Liver (tissue), 9 donors: Measurements from ENCODE around the gene AOPEP. TPM values are rescaled to one million over a fixed set of nuclear protein-coding genes. Genes with fewer than 3 reads are reported as not detected.
A peak's percentile ranks its signal among the peaks of the same experiment; 100 is the strongest.

Experiments
- DNase-seq: peaks from one replicate; pipeline ENCODE4 v3.0.0-alpha.2; 2017; ENCODE audit warnings: low spot score
- H3K27ac ChIP-seq, 2 donors: one replicate each; pipeline ENCODE4 v1.7.0; 2013; ENCODE audit warnings: inconsistent platforms in 2 of 2, low read length in 2 of 2, control low read depth in 1 of 2, low read depth in 1 of 2, mild to moderate bottlenecking in 1 of 2
- H3K27me3 ChIP-seq, 4 donors: one replicate each; pipeline versions ENCODE4 v1.6.1 to v1.7.0; 2013; ENCODE audit warnings: low read length in 3 of 4, inconsistent platforms in 1 of 4, mild to moderate bottlenecking in 1 of 4, moderate library complexity in 1 of 4; ENCODE audit not compliant: control insufficient read depth in 4 of 4, insufficient read depth in 4 of 4
- H3K36me3 ChIP-seq, 4 donors: one replicate each; pipeline versions ENCODE4 v1.6.1 to v1.7.0; 2013; ENCODE audit warnings: low read length in 3 of 4, mild to moderate bottlenecking in 3 of 4, low read depth in 1 of 4, moderate library complexity in 1 of 4; ENCODE audit not compliant: control insufficient read depth in 4 of 4, insufficient read depth in 3 of 4
- H3K4me1 ChIP-seq, 4 donors: one replicate each; pipeline versions ENCODE4 v1.6.1 to v1.7.0; 2013; ENCODE audit warnings: low read length in 3 of 4, mild to moderate bottlenecking in 3 of 4, moderate library complexity in 1 of 4; ENCODE audit not compliant: control insufficient read depth in 4 of 4, insufficient read depth in 4 of 4
- H3K4me3 ChIP-seq, 3 donors: one replicate each; pipeline versions ENCODE4 v1.6.1 to v1.7.0; 2013; ENCODE audit warnings: low read length in 3 of 3, control low read depth in 1 of 3, low read depth in 1 of 3, mild to moderate bottlenecking in 1 of 3
- H3K9ac ChIP-seq, 2 donors: one replicate each; pipeline ENCODE4 v1.7.0; 2013; ENCODE audit warnings: low read length in 2 of 2, mild to moderate bottlenecking in 2 of 2, moderate library complexity in 2 of 2, control low read depth in 1 of 2, low read depth in 1 of 2
- H3K9me3 ChIP-seq, 4 donors: one replicate each; pipeline versions ENCODE4 v1.6.1 to v1.7.0; 2013; ENCODE audit warnings: low read length in 3 of 4; ENCODE audit not compliant: control insufficient read depth in 4 of 4
- EGR1 ChIP-seq, 2 donors: IDR thresholded peaks; 2 replicates each; pipeline ENCODE4 v1.6.1; 2016 to 2018; ENCODE audit warnings: antibody characterized with exemption in 2 of 2, low read depth in 2 of 2
- FOXA1 ChIP-seq: IDR thresholded peaks from 2 replicates; pipeline ENCODE4 v1.6.1; 2016; ENCODE audit warnings: antibody characterized with exemption
- FOXA2 ChIP-seq: IDR thresholded peaks from 2 replicates; pipeline ENCODE4 v1.6.1; 2016; ENCODE audit warnings: antibody characterized with exemption
- GABPA ChIP-seq, 2 donors: IDR thresholded peaks in 1 of 2; conservative IDR thresholded peaks in 1 of 2; 2 replicates each; pipeline ENCODE4 v1.6.1; 2016; ENCODE audit warnings: antibody characterized with exemption in 2 of 2, mild to moderate bottlenecking in 1 of 2, moderate library complexity in 1 of 2
- HNF4A ChIP-seq, 2 donors: conservative IDR thresholded peaks; 2 replicates each; pipeline ENCODE4 v1.6.1; 2016; ENCODE audit warnings: antibody characterized with exemption in 2 of 2, mild to moderate bottlenecking in 2 of 2
- HNF4G ChIP-seq: IDR thresholded peaks from 2 replicates; pipeline ENCODE4 v1.6.1; 2016; ENCODE audit warnings: antibody characterized with exemption
- JUND ChIP-seq, 2 donors: IDR thresholded peaks; 2 replicates each; pipeline ENCODE4 v1.6.1; 2016; ENCODE audit warnings: antibody characterized with exemption in 2 of 2
- NR2F2 ChIP-seq: IDR thresholded peaks from 2 replicates; pipeline ENCODE4 v1.6.1; 2016; ENCODE audit warnings: antibody characterized with exemption
- RAD21 ChIP-seq, 2 donors: IDR thresholded peaks; 2 replicates each; pipeline ENCODE4 v1.6.1; 2016; ENCODE audit warnings: antibody characterized with exemption in 2 of 2, mild to moderate bottlenecking in 2 of 2
- RXRA ChIP-seq, 2 donors: IDR thresholded peaks; 2 replicates each; pipeline ENCODE4 v1.6.1; 2017 to 2018; ENCODE audit warnings: antibody characterized with exemption in 2 of 2, mild to moderate bottlenecking in 1 of 2
- SP1 ChIP-seq: IDR thresholded peaks from 2 replicates; pipeline ENCODE4 v1.6.1; 2018; ENCODE audit warnings: antibody characterized with exemption, mild to moderate bottlenecking
- TAF1 ChIP-seq: conservative IDR thresholded peaks from 2 replicates; pipeline ENCODE4 v1.6.1; 2016; ENCODE audit warnings: antibody characterized with exemption, mild to moderate bottlenecking
- YY1 ChIP-seq: IDR thresholded peaks from 2 replicates; pipeline ENCODE4 v1.6.1; 2016; ENCODE audit warnings: antibody characterized with exemption, mild to moderate bottlenecking
- WGBS: extraction: QIAGEN DNeasy Blood & Tissue Kit; methylation state at CpG from one replicate; pipeline ENCODE4 v1.1.7; 2013; 5-methylcytosine and 5-hydroxymethylcytosine counted together
- polyA plus RNA-seq, 2 donors: library from polyadenylated mRNA; stranded (reverse) in 1 of 2; unstranded in 1 of 2; fragments of 200-250 nt in 1 of 2; fragments of >200 nt in 1 of 2; fragmentation: Nextera tagmentation in 1 of 2; extraction: Ambion mirVana in 1 of 2; gene quantifications; one replicate each; pipeline versions ENCODE4 v1.2.1 to v1.2.3, GENCODE V29; 2013 to 2015
- total RNA-seq, 2 donors: library from RNA; depleted of rRNA; stranded (reverse); fragments of >200 nt; gene quantifications; one replicate each; pipeline ENCODE4 v1.2.3, GENCODE V29; 2014
- TF ChIP-seq, protein P1 (sequence below): IDR thresholded peaks from 2 replicates; pipeline ENCODE4 v1.6.1; 2016; ENCODE audit warnings: antibody characterized with exemption, mild to moderate bottlenecking
- TF ChIP-seq, protein P2 (sequence below): IDR thresholded peaks from 2 replicates; pipeline ENCODE4 v1.6.1; 2016; ENCODE audit warnings: antibody characterized with exemption
- TF ChIP-seq, protein P3 (sequence below): IDR thresholded peaks from 2 replicates; pipeline ENCODE4 v1.6.1; 2016; ENCODE audit warnings: antibody characterized with exemption
- TF ChIP-seq, protein P4 (sequence below): fragments of 150-350 bp; IDR thresholded peaks from 2 replicates; pipeline ENCODE4 v1.5.1; 2017; ENCODE audit warnings: improper control_type of control experiment, low read depth, low read length; ENCODE audit not compliant: missing input control
- TF ChIP-seq, protein P5 (sequence below): IDR thresholded peaks from 2 replicates; pipeline ENCODE4 v1.6.1; 2016; ENCODE audit warnings: antibody characterized with exemption
- donor health status: healthy.
- donor health status: healthy.
- donor health status: healthy.
- donor health status: healthy.
- donor health status: healthy.

The AOPEP gene, protein sequence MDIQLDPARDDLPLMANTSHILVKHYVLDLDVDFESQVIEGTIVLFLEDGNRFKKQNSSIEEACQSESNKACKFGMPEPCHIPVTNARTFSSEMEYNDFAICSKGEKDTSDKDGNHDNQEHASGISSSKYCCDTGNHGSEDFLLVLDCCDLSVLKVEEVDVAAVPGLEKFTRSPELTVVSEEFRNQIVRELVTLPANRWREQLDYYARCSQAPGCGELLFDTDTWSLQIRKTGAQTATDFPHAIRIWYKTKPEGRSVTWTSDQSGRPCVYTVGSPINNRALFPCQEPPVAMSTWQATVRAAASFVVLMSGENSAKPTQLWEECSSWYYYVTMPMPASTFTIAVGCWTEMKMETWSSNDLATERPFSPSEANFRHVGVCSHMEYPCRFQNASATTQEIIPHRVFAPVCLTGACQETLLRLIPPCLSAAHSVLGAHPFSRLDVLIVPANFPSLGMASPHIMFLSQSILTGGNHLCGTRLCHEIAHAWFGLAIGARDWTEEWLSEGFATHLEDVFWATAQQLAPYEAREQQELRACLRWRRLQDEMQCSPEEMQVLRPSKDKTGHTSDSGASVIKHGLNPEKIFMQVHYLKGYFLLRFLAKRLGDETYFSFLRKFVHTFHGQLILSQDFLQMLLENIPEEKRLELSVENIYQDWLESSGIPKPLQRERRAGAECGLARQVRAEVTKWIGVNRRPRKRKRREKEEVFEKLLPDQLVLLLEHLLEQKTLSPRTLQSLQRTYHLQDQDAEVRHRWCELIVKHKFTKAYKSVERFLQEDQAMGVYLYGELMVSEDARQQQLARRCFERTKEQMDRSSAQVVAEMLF
- 10 to 100 TPM; 22.2 to 77.1 TPM for total RNA-seq
- 10 to 100 TPM; 24.1 to 45.4 TPM for polyA plus RNA-seq

DNA sequence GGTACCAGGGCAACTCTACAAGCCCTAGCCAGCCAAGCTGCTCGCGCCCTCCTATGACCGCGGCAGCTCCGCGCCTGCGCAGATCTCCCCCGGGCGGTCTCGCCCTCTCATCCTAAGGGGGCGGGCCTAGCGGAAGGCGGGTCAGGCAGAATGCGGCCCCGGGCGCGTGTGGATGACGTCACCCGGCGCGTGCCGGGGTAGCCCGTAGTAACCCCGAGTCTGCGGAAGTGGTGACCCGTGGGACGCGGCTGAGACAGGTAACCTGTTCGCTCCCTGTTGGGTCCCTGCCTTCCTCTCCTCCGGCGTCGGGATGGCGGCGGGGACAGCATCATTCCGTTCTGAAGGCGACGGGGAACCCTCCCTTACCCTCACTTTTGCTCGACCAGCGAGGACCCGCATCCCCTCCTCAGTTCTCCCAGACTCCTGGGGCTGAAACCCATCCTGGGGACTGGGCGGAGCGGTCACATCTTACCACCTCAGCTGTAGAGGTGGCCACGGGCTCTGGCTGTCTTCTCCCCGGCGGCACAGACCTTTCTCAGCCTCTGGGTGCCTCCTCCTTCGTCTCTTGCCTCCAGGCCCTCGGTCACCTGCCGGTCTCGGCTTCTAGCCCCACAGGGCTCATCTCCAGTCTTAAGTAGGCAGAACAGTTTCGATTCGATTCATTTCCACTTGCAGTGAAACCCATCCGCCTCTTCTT lies at the start of gene AOPEP:
AOPEP (plus strand) TSS at position 205 of the 697 bp plus-strand sequence. CDS start 33,085 bp downstream, outside the sequence.
- peak within 1 kb of the TSS; percentile 81 to 88 for H3K9ac ChIP-seq
- no peaks in the 10 kb centered on the region for H3K9me3 ChIP-seq
- H3K27ac ChIP-seq: peak within 1 kb of the TSS; percentile 87 to 96
- peak; percentile 99 for DNase-seq
- H3K27me3 ChIP-seq: no peaks in the 10 kb centered on the region
- peak within 1 kb of the TSS; percentile 79 to 86 (median 80) for H3K4me3 ChIP-seq
- under 1% methylated on average over 52 of the region's 52 CpGs for WGBS
- peaks cover 3 to 15% (median 6%) of the 10 kb centered on the region in 4 donors for H3K4me1 ChIP-seq
- TF ChIP-seq, protein P1, sequence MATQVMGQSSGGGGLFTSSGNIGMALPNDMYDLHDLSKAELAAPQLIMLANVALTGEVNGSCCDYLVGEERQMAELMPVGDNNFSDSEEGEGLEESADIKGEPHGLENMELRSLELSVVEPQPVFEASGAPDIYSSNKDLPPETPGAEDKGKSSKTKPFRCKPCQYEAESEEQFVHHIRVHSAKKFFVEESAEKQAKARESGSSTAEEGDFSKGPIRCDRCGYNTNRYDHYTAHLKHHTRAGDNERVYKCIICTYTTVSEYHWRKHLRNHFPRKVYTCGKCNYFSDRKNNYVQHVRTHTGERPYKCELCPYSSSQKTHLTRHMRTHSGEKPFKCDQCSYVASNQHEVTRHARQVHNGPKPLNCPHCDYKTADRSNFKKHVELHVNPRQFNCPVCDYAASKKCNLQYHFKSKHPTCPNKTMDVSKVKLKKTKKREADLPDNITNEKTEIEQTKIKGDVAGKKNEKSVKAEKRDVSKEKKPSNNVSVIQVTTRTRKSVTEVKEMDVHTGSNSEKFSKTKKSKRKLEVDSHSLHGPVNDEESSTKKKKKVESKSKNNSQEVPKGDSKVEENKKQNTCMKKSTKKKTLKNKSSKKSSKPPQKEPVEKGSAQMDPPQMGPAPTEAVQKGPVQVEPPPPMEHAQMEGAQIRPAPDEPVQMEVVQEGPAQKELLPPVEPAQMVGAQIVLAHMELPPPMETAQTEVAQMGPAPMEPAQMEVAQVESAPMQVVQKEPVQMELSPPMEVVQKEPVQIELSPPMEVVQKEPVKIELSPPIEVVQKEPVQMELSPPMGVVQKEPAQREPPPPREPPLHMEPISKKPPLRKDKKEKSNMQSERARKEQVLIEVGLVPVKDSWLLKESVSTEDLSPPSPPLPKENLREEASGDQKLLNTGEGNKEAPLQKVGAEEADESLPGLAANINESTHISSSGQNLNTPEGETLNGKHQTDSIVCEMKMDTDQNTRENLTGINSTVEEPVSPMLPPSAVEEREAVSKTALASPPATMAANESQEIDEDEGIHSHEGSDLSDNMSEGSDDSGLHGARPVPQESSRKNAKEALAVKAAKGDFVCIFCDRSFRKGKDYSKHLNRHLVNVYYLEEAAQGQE: peak; percentile 75
- no peak for TF ChIP-seq FOXA1
- TF ChIP-seq, protein P2, sequence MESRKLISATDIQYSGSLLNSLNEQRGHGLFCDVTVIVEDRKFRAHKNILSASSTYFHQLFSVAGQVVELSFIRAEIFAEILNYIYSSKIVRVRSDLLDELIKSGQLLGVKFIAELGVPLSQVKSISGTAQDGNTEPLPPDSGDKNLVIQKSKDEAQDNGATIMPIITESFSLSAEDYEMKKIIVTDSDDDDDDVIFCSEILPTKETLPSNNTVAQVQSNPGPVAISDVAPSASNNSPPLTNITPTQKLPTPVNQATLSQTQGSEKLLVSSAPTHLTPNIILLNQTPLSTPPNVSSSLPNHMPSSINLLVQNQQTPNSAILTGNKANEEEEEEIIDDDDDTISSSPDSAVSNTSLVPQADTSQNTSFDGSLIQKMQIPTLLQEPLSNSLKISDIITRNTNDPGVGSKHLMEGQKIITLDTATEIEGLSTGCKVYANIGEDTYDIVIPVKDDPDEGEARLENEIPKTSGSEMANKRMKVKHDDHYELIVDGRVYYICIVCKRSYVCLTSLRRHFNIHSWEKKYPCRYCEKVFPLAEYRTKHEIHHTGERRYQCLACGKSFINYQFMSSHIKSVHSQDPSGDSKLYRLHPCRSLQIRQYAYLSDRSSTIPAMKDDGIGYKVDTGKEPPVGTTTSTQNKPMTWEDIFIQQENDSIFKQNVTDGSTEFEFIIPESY: peak; percentile 66
- peak; percentile 60 to 62 for TF ChIP-seq HNF4A (conservative IDR thresholded peaks at IDR 0.05)
- TF ChIP-seq RAD21 (IDR thresholded peaks at IDR 0.05): peak; percentile 49 to 54
- TF ChIP-seq, protein P3, sequence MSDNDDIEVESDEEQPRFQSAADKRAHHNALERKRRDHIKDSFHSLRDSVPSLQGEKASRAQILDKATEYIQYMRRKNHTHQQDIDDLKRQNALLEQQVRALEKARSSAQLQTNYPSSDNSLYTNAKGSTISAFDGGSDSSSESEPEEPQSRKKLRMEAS: peak; percentile 94
- no peak for TF ChIP-seq TAF1
- peak in 1 of 2 donors; percentile 83 for TF ChIP-seq GABPA (IDR thresholded peaks at IDR 0.05 in 1 of 2, conservative IDR thresholded peaks at IDR 0.05 in 1 of 2)
- peak; percentile 77 for TF ChIP-seq YY1
- no peak for TF ChIP-seq HNF4G
- TF ChIP-seq, protein P4, sequence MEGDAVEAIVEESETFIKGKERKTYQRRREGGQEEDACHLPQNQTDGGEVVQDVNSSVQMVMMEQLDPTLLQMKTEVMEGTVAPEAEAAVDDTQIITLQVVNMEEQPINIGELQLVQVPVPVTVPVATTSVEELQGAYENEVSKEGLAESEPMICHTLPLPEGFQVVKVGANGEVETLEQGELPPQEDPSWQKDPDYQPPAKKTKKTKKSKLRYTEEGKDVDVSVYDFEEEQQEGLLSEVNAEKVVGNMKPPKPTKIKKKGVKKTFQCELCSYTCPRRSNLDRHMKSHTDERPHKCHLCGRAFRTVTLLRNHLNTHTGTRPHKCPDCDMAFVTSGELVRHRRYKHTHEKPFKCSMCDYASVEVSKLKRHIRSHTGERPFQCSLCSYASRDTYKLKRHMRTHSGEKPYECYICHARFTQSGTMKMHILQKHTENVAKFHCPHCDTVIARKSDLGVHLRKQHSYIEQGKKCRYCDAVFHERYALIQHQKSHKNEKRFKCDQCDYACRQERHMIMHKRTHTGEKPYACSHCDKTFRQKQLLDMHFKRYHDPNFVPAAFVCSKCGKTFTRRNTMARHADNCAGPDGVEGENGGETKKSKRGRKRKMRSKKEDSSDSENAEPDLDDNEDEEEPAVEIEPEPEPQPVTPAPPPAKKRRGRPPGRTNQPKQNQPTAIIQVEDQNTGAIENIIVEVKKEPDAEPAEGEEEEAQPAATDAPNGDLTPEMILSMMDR: no peak
- TF ChIP-seq EGR1 (IDR thresholded peaks at IDR 0.05; ENCODE audit: low read depth in 2 of 2): peak in 1 of 2 donors; percentile 37
- peak; percentile 96 for TF ChIP-seq NR2F2
- TF ChIP-seq SP1: peak; percentile 91
- no peak for TF ChIP-seq FOXA2
- peak; percentile 48 to 81 for TF ChIP-seq JUND (IDR thresholded peaks at IDR 0.05)
- TF ChIP-seq RXRA (IDR thresholded peaks at IDR 0.05): peak; percentile 95 to 97
- TF ChIP-seq, protein P5, sequence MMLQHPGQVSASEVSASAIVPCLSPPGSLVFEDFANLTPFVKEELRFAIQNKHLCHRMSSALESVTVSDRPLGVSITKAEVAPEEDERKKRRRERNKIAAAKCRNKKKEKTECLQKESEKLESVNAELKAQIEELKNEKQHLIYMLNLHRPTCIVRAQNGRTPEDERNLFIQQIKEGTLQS: peak; percentile 20
- no peaks in the 10 kb centered on the region for H3K36me3 ChIP-seq
